Vagina (tissue), 2 donors: ENCODE measurements around the gene ERMN.

ENCODE experiments used
- CTCF ChIP-seq, 3 experiments: fragments of 450-650 bp in 2 of 3; fragments of 200-600 bp in 1 of 3; sonication (generic) in 1 of 3; IDR thresholded peaks; one replicate each; pipeline ENCODE4 v1.5.1; 2017 to 2019; ENCODE audit warnings: antibody characterized with exemption in 3 of 3, mild to moderate bottlenecking in 2 of 3, moderate library complexity in 2 of 3
- POLR2A ChIP-seq, 2 donors: fragments of 450-650 bp; IDR thresholded peaks; one replicate each; pipeline ENCODE4 v1.6.1; 2017; ENCODE audit warnings: antibody characterized with exemption in 2 of 2, mild to moderate bottlenecking in 2 of 2, moderate library complexity in 2 of 2

DNA sequence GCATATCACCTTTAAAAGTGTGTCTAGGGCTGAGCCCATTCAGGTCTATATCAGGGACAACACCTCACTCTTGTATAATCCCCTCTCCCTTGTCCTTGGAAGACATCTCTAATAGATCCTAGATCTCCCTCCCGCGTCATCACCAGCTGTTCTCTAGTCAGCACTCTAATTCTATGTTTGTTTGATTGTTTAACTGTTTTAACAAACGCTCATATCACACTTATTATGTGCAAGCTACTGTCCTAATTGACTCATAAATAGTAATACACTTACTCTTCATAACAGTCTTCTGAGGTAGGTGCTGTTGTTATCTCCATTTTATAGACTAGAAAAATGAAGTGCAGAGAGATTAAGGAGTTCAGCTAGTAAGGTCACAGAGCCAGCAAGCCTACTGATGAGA, 1.6 kb upstream of the ERMN start:
- no peak for TF ChIP-seq POLR2A (IDR thresholded peaks at IDR 0.05)
- no peak for TF ChIP-seq CTCF (IDR thresholded peaks at IDR 0.05)
